ENCODE measurements around the gene VSIG10.

VSIG10 gene

GRCh38 chr12:118061011-118061872, 42.6 kb downstream of the VSIG10 start, which contains the start of gene WSB2:
TSS of gene WSB2 (minus strand) at chr12:118061179. CDS start at chr12:118061048, 131 bp downstream.
- peak within 1 kb of the TSS; percentile 77 to 83 for H3K4me3 ChIP-seq (replicated peaks in 1 of 2; ENCODE audit: low read depth in 2 of 2, low read length in 2 of 2)
- DNase-seq (ENCODE audit: low read depth in 2 of 2), result peak; percentile 48 to 79
- no peak for TF ChIP-seq CTCF (IDR thresholded peaks at IDR 0.05; ENCODE audit: low read depth, low read length)

DNA sequence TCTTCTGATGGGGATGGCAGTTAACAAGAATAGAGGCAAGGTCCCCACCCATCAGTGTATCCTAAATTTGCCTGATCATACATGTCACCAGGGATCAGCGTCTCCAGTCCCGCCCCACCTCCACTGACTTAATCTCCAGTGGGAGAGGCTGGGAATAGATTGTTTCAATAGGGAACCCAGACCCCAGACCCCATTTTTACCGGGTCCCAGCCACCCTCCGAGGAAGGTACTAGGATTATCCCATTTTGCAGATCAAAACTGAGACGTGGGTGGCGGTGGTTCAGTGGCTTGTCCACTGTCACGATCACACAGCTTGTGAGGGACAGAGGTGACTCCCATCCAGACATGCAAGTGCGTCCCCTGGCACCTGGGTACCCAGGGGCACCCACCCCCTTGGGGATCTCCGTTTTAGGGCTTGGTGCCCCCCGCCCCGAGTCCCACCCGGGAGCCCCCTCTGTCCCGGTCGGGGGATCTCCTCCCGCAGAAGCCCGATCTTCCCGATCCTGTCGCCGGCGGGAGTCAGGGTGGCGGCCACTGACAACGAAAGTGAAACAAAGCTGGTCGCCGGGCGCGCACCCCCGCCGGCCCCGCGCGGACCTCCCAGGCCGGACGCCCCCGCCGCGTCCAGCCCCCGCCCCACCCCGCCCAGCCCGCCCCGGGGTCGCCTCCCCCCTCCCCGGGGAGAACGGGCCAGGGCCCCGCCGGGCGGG, 43.4 kb downstream of the VSIG10 start:
- no peak for TF ChIP-seq CTCF (IDR thresholded peaks at IDR 0.05; ENCODE audit: low read depth, low read length)
- DNase-seq (ENCODE audit: low read depth in 2 of 2), result peak; percentile 24 to 45
- peak overlapping the region; percentile 75 to 77 for H3K4me3 ChIP-seq (replicated peaks in 1 of 2; ENCODE audit: low read depth in 2 of 2, low read length in 2 of 2)

GRCh38 chr12:118059341-118060191, 44.2 kb downstream of the VSIG10 start:
- TF ChIP-seq CTCF (IDR thresholded peaks at IDR 0.05; ENCODE audit: low read depth, low read length), result no peak
- DNase-seq (ENCODE audit: low read depth in 2 of 2), result peak; percentile 38 to 71
- H3K4me3 ChIP-seq (replicated peaks in 1 of 2; ENCODE audit: low read depth in 2 of 2, low read length in 2 of 2), result peak overlapping the region; percentile 75 to 77

- TF ChIP-seq CTCF (IDR thresholded peaks at IDR 0.05; ENCODE audit: low read depth, low read length), result no peak
- DNase-seq (ENCODE audit: low read depth in 2 of 2), result no peak
- H3K4me3 ChIP-seq (replicated peaks in 1 of 2; ENCODE audit: low read depth in 2 of 2, low read length in 2 of 2), result no peak overlapping the region
Measured at GRCh38 chr12:118058881-118059280, 44.9 kb downstream of the VSIG10 start.

DNA sequence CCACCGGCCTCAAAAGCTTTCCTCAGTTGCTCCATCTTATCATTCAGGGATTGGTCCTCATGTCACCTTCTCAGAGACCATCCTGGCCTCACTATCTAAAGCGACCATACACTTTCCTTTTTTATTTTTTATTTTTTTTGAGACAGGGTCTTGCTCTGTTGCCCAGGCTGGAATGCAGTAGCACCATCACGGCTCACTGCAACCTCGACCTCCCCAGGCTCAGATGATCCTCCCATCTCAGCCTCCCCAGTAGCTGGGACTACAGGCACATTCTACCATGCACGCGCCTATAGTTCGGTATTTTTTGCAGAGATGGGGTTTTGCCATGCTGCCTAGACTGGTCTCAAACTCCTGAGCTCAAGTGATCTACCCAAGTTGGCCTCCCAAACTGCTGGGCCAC, 45.6 kb downstream of the VSIG10 start:
- TF ChIP-seq CTCF (IDR thresholded peaks at IDR 0.05; ENCODE audit: low read depth, low read length), result no peak
- no peak for DNase-seq (ENCODE audit: low read depth in 2 of 2)
- H3K4me3 ChIP-seq (replicated peaks in 1 of 2; ENCODE audit: low read depth in 2 of 2, low read length in 2 of 2), result no peak overlapping the region

Measured in cardiac fibroblast (primary cell).